GM18508 (cell line): Measurements from ENCODE around the gene VPREB3.

Source experiments
- ATAC-seq: cut with Tn5 transposase; IDR thresholded peaks from one replicate; pipeline ENCODE4 v1.9.1; 2021; ENCODE audit warnings: moderate number of reproducible peaks; ENCODE audit not compliant: insufficient read depth, unreplicated experiment

Gene VPREB3

DNA sequence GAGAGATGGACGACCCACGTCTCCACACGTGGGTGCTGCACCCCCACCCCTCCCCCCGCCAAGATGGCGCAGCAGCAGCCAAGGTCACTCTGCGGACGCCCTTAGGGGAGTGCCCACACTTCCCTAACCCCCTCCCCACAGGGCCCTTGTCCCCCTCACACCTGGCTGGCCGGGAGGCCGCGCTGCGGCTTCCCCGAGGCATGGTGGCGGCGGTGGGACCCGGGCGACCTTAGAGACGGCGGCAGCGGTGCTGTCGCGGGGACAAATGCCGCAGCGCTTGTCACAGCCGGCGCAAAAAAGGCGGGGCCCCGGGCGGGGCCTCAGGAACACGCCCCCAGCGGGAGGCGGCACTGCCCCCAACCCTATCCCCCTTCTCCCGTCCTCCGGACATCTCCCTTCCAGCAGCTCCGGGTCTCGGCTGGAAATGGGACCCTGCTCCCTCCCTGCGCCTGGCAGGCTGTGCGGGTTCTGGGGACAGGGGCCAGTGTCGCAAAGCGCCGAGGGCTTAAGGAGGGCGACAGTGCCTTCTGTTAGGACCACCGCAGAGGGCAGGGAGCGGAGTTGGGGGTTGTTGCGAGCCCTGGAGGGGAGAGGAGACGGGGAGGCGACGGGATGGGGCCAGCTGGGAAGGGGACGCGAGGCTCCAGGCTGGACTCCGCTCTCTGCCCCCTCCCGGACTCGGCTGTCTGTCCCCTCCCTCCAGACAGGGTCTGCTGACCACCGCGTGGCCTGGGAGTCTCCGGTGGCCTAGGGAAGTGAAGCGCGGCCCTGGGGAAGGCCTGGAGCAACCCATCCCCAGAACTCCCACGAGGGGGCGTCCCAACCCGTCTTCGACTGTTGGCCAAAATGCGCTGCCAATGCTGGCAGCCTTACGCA lies 13.7 kb upstream of the VPREB3 start, which contains the start of gene CHCHD10:
TSS of gene CHCHD10 (minus strand) at position 300 of the 876 bp plus-strand sequence. CDS start at position 202, 98 bp downstream.
- ATAC-seq: no peak

DNA sequence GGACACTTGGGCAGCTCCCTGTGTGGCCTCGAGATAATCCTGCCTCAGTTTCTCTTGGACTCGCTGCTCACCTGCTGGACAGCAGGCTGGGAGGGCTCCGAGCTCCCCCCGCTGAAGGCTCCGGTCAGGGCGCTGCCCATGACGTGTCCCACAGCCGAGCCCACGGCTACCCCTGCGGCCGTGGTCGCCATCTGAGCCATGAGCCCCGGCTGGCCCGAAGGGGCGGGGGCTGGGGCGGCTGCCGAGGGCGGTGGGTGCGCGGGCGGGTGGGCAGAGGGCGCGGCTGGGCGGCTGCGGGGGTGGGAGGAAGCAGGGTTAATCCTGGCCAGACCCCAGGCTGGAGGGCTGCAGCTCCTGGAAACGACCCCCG lies 13.1 kb upstream of the VPREB3 start:
- no peak for ATAC-seq

DNA sequence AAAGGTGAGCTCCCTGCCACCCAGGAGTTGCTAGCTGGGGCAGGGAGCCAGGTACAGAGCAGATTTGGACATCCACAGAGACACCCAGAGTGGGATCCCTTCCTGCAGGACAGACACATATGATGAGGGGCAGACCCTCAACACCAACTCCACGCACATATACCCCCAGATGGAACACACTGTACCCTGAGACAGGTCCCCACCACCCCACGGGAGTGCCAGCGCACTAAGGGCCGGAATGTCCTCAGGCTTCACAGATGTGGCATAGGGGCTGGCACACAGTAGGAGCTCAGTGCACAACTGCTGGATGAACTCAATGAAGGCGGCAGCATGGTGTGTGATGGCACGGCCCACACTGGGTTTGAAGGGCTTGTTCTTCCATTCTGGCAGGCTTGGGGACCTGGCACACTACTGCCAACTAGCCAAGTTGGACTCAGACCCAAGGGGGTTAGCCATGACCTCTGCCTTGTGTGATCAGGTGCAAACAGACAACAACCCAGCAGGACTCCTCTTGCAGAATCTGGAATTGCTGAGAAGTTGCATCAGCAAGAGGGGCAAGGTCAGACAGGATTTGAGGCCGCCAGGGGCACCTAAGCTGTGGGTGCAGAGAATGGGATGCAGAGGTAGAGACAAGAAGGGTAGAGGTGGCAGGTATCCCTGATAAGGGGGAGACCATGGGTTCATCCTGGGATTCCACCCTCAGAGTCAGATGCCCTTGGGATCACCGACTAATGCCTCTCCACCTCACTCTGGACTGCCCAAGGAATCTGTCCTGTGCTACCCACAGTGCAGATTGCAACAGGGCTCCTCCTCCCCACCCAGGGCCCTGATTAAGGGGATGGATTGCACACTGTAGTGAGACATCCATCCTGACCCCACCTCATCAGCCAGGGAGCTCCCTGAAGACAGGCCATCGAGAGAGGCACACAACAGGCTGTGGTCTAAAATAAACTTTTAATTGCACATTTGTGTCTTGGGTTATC lies 11.0 kb upstream of the VPREB3 start:
- ATAC-seq: no peak

DNA sequence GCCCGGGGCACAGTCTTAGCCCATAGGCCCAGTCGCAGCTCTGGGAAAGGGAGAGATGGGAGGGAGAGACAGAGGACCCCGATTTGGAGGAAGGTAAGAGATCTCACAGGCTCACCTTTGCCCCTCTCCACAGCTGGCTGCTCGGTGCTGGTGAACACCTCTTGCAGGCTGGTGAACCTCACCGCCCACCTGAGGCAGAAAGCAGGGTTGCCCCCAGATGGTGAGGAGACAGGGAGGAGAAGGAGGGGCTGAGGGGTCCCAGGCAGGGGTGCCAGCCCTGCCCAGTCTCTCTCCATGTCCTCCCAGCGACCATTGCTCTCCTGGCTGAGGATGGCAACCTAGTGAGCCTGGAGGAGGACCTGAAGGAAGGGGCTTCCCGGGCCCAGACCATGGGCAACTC lies 9.7 kb upstream of the VPREB3 start:
- ATAC-seq: no peak

DNA sequence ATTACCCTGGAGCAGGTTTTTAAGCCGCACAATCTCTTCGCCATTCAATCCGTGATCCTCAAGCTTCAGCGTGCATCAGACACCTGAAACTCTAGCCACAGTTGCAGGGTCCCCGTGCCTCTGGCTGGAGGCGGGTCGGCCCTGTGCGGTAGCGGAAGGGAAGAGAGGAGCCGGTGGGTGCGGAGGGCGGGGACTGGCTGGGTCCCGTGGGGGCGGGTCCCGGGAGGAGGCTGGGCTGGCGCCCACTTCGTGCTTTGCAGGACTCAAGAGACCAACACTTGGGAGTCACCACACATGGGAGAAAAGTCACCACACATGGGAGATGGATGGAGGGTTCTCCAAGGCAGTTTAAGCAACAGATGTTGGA lies 9.3 kb upstream of the VPREB3 start:
- ATAC-seq: no peak

DNA sequence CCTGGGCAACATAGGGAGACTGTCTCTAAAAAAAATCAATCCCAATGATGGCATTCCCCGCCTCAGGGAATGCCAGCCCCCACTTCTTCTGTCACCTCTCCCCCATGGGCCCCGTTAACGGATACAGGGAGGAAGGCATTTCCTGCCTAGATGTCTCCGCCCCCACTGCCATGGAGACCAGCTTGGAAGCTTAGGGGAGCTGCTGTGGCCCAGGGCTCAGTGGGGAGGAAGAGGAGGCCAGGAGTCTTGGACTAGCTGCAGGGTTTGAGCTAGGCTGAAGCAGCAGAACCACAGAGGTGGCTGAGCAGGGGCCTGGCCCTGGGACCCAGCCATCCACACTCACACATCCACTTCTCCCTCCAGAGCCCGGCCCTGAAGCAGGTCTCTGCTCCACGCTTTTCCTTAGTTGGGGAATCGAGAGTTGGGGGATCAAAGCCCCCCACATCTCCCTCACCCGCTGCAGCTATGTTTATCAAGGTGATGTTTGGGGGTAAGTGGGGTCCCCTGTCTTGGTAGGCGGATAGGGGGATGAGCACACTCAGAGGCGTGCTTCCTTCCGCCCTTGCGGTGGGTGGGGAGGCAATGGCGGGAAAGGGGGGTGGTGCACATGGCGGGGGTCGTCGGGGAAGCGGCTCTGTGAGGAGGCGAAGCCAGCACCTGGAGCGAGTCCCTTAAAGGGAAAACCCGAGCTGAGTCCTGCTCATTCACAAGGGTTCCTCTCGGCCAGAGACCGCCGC lies 8.8 kb upstream of the VPREB3 start, which contains the start of gene C22orf15:
TSS of gene C22orf15 (plus strand) at position 149 of the 737 bp plus-strand sequence. CDS start at position 466, 317 bp downstream.
- ATAC-seq: no peak

DNA sequence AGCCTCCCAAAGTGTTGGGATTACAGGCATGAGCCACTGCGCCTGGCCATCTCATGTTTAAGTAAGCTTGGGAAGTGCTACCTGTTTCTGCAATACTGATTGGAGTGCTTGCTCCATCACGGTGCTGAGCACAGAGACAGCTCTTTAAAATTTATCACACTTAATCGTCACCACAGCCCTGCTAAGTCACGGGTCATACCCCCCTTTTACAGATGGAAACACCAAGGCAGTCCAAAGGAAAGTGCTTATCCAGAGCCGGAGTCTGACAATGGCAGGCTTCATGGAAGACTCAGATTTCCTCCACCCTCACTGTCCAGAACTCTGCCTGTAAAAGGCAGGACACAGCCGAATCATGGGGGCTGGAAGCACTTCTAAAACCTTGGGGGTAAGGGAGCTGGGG lies 5.8 kb upstream of the VPREB3 start:
- no peak for ATAC-seq

DNA sequence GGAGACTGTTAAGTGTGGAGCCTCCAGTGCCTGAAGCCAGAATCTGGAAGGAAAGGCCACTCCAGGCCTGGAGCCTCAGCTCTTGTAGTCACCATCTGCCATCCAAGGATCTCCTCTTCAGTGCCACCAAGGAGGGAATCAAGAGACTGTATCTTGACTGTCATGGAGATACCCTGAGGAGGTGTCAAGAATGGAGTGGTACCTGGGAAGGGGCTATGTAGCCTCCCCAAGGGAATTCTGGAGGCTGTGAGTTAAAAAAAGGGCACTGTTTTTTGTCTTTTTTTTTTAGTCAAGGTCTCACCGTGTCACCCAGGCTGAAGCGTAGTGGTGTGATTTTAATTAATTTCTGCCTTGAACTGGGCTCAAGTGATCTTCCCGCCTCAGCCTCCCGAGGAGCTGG lies 5.3 kb upstream of the VPREB3 start:
- no peak for ATAC-seq

DNA sequence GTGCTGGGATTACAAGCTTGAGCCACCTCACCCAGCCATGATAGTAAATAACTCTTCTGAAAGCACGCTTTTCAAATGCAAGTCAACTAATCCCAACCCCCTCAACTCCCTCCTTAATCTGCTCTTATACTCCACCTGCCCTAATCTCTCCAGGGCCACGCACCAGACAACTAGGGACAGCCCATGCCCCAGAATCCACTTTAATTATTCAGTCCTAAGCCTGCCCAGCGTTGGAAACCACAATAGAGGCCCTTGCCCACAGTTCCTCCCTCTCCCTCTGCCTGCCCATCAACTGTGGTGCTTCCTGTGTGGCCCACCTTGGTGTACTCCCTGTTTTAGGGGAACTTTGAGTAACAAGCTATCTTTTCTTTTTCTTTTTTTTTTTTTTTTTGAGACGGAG lies 2.7 kb upstream of the VPREB3 start:
- no peak for ATAC-seq

DNA sequence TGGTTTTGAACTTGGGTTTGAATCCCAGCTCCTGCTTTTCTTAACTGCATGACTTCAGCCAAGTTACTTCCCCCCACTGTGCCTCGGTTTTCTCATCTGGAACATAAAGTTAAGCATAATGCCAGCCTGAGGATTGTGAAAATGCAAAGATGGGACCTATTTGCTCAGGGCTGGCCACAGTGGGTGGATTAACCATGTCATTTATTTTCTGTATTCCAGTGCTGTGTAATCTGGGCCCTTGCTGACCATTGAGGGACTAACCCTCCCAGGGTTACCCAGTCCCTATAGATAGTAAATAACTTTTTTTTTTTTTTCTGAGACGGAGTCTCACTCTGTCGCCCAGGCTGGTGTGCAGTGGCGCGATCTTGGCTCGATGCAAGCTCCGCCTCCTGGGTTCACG lies 1.5 kb upstream of the VPREB3 start:
- ATAC-seq: no peak

DNA sequence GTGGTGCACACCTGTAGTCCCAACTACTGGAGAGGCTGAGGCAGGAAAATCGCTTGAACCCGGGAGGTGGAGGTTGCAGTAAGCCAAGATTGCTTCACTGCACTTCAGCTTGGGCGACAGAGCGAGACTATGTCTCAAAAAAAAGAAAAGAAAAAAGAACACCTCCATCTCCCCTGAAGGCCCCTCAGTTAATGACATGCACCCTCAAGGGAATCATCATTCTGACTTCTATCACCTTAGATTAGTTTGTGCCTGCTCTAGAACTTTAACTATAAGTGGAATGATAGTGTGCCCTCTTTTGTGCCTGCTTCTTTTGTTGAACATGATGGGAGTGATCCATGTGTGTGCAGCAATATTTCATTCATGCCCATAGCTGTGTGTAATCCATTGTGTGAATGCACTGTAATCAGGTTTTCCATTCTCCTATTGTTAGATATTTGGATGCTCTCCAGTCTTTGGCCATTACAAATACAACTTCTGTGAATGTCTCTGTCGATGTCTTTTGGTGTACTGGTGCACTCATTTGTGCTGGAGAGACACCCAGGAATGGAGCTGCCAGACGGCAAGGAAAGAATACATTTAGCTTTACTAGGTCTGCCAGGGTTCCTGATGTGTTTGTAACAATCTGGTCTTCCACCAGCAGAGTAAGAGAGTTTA lies 883 bp upstream of the VPREB3 start:
- no peak for ATAC-seq

DNA sequence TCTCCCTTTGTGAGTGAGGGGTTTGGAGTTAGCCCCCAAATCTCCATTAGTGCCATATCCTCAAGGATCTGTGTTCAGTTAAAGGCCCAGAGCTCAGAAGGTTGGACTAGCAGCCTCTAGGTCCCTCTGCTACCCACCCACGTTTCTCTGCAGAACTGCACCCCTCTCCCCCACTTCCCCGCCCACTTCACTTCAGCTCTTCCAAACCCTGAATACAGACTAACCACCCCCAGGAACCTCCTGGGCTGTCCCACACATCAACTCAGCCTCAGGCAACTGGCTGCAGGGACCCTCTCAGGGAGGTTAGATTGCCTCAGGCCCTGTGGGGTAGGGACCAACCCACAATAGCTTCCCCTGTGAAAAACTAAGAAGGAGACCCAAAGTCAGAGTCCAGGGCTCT lies 840 bp downstream of the VPREB3 start:
- ATAC-seq: no peak

DNA sequence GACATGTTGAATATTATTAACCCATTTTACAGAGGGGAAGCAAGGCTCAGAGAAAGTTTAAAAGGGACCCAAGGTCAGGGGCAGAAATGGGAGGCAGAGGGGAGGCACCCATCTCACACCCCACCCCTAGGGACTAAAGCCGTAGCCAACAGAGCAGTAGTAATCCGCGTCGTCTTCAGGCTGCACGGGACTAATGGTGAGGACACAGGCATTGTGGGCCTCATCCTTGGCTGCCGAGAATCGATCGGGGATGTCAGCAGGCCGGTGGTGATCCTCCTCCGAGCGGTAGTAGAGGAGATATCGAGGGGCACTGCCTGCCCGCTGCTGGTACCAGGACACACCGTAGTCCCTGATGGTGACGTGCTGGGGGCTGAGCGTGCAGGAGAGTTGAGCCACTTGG lies 1.5 kb downstream of the VPREB3 start:
- ATAC-seq: no peak

DNA sequence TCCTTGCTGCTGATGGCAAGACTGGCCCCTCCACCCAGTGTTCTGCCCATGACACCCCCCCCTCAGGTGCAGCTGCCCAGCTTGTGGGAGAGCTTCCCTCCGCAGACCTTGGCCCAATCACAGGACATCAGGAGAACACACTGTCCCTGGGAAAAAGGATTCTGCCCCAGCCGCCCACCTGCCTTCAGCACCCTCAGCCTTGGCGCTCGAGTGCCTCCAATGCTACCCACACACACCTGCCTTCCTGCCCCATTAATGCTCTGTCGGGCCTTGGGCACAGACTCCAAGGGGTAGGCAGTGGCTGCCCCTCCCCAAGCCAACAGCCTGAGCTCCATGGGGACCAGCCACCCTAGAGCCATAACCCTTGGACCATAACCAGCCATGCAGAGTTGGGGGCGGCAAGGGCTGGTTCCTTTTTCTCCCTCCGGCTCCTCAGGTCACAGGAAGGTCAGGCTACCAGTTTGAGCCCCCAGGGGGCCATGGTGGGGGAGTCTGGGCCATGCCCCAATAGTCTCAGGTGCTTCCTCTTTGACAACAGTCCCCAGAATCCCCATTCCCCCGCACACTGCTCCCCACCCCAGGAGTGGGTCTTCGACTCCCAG lies 2.0 kb downstream of the VPREB3 start:
- ATAC-seq: no peak

DNA sequence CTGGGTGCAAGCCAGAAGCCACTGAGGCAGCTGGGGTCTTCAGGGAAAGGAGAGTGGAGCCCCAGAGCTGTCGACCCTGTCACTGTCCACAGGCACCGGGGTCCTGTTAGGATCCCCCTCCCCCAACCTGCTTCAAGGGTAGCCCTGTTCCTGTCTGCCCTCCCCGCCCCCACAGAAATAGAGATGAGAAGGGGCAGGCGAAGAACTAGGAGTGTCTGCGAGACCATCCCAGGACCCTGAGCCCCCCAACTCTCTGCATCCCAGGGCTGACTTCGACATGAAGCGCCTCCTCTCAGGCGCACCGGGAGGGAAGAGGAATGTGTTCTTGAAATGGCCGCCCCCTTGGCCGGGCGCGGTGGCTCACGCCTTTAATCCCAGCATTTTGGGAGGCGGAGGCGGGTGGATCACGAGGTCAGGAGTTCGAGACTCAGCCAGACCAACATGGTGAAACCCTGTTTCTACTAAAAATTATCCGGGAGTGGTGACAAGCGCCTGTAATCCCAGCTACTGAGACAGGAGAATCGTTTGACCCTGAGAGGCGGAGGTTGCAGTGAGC lies 2.7 kb downstream of the VPREB3 start:
- ATAC-seq: no peak

DNA sequence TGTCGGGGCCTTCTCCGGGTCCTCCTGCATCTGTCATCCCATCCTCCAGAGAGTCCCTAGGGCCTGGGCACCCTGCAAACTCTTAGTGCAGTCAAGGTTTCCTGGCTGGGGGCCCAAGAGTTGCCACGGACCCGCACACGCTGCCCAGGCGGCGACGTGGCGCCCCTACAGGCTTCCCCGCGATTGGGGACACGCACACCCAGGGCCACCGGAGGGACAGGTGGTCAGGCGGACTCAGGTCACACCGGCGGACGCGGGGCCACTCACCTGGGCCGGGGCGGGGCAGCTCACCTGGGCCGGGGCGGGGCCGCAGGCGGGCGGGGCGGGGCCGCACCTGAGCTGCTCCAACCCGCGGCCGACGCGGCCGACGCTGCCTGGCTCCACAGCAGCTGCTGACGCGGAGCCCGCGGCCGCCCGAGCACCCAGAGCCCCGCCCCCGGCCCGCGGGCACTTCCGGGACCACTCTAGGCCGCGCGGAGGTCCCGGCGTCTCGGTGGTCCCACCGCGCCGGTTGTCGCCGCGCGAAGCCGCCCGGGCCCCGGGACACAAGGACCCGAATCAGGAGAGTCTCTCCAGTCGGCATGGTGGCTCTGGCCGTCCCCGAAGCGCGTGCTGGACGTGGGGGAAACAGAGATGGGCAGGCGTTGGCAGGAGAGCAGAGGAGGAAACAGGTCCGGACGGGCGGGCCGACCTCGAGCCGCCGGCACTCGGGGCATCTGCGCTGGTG lies 3.3 kb downstream of the VPREB3 start, which contains the start of gene ZNF70:
TSS of gene ZNF70 (minus strand) at position 399 of the 727 bp plus-strand sequence. CDS start 5,972 bp downstream, outside the sequence.
- no peak for ATAC-seq

DNA sequence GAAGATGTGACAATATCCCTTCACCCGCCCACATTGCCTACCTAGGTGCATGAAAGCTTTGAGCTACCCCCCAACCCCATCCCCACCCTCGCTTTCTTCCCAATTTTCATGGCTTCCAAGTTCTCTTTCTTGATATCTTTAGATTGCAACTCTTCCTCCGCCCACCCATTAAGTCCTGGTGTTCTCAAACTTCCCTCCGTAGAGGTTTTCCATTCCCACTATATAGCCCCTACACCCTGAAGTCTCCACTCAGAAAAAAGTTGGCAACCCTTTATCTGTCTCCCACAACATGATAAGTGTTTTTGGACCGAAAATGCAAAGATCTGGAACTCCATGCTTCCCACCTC lies 3.9 kb downstream of the VPREB3 start:
- no peak for ATAC-seq

DNA sequence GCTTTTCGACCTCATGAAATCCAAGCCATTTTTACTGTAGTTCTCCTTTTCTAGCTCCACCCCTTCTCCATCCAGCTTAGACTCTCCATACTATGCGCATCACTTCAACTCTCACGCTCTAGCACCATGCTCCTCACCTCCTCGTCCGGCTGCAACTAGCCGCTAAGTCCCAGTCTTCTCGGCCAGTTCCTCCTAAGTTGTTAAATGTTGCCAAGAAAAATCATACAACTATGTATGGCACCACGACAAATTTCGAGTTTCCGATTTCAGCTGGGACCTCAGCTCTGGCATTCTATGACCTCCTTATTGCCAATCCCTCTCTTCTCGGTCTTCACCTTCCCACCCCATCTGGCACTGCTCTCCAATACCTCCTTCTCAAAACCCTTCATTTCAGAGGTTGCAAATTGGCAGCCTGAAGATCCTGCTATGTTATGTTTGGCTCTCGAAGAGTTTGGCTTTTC lies 4.4 kb downstream of the VPREB3 start:
- no peak for ATAC-seq
